ENCODE measurements around the gene NATD1. TPM values are rescaled to one million over a fixed set of nuclear protein-coding genes. Genes with fewer than 3 reads are reported as not detected.

The NATD1 gene
- polyA plus RNA-seq, 4 donors, result 11.9 to 16.1 (median 13.7) TPM

DNA sequence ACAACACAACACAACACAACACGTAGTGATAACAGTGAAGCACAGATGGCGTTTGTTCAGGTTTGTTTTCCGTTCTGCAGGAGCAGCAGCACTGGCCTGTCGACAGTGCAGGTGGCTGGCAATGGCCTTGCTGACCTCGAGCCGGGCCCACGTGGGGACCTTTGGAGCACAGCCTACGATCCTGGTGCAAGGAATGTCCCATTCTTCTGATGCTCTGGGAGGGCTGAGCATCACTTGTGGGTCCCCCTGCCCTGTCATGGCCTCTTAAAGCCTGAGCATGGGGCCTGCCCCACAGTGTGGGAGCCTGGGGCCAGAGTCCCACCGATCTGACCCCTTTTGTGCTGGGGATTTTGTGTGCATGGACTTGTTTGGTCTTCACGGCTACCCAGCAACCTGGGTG, 38.1 kb upstream of the NATD1 start:
- DNase-seq (ENCODE audit: low read depth in 4 of 4, low spot score in 2 of 4), result no peak

DNA sequence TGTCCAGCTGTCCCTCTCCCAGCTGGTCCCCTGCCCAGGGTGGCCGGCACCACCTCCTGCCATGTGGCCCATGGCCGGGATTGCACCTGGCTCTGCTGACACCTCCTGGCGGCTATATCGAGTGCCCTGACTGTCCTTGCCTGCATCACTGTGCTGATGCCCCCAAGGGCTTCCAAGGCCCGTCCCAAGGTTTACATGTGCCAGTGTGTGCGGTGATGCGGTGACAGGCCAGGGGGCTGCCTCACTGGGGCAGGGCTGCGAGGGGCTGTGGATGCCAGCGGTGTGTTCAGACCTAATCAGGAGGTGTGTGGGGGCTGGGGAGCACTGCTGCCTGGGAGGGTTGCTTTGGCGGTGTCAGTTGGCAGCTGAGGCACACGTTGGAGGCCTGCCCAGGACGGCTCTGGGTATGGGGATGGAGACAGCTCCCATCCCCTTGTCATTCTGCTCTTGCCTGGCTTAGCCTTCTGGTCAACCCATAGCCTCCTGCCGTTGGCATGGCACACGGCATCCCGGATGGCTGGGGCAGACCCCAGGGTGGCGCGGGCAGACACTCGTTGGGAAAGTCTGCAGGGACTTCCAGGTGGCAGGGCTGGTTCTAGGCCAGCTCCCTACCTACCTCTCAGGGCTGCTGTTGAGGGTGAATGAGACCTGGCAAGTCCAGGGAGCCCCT, 36.8 kb upstream of the NATD1 start:
- DNase-seq (ENCODE audit: low read depth in 4 of 4, low spot score in 2 of 4), result no peak

DNA sequence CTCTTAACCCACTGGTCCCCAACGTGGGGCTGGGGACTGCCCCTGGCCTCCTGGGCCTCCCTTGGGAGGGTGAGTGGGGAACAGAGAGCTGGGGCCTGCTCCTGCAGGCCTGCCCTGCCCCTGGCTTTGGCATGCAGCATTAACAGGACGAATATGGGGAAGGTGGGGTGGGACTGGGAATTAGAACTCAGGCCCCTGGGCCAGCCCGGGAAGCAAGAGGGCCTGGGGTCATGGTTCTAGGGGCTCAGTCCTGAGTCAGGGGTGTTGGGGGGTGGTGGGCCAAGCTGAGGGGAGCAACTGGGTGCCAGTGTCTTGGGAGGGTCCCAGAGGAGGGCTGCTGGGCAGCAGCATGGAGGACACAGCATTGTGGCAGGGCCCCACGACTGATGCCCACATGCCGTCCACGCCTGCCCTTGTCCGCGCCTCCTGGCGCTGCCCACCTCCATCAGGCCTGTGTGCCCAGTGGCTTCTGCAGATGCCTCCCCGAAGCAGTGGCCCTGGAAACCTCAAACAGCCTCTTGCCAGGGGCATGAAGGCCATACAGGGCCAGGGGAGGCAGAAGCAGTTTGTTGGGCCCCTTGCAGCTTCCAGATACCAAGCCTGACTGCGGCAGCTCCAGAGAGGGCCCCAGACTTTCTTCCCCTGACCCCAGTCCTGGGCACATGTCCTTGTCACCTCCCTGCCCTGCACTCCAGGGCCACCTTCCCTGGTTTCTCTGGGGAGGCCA, 36.1 kb upstream of the NATD1 start:
- DNase-seq (ENCODE audit: low read depth in 4 of 4, low spot score in 2 of 4), result no peak

- DNase-seq (ENCODE audit: low read depth in 4 of 4, low spot score in 2 of 4), result no peak
Observed at GRCh38 chr17:21288571-21289017, 35.4 kb upstream of the NATD1 start.

GRCh38 chr17:21287703-21288449, 34.7 kb upstream of the NATD1 start:
- no peak for DNase-seq (ENCODE audit: low read depth in 4 of 4, low spot score in 2 of 4)

DNA sequence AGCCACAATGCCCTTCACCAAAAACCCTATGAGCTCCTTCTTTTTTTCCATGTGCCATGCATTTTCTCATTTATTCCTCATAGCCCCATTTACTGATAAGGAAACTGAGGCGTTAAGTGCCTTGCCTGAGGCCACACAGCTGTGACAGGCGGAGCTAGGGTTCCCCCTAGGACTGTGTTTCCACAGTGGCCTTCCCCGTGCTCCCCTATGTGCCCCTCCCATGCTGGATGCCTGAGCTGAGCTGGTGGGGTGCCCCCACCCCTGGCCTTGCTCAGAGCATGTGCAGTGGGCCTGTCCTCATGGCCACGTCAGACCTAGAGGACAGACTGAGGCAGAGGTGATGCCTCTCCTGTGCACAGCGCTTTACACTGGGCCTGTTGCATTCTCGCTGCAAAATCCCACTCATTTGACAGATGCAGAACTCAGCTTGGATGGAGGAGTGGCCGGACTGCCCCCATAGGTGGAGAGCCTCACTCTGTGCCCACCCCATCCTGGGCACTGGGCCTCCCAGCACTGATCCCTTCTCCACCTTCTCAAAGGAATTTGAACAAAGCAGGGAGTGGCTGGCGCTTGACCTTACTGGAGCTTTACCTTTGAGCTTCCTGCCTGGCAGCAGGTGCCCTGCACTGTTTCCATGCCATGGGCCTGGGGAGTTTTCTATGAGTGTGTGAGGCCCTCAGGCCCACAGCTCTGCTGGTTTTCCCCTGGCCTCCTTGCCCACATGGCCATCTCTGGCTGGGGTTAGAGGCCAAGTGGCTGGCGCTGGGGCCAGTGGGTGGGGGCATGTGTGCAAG, 33.9 kb upstream of the NATD1 start:
- no peak for DNase-seq (ENCODE audit: low read depth in 4 of 4, low spot score in 2 of 4)

- peak in 1 of 4 donors; percentile 77 for DNase-seq (ENCODE audit: low read depth in 4 of 4, low spot score in 2 of 4)
Observed at GRCh38 chr17:21286066-21286770, 33.0 kb upstream of the NATD1 start.

DNA sequence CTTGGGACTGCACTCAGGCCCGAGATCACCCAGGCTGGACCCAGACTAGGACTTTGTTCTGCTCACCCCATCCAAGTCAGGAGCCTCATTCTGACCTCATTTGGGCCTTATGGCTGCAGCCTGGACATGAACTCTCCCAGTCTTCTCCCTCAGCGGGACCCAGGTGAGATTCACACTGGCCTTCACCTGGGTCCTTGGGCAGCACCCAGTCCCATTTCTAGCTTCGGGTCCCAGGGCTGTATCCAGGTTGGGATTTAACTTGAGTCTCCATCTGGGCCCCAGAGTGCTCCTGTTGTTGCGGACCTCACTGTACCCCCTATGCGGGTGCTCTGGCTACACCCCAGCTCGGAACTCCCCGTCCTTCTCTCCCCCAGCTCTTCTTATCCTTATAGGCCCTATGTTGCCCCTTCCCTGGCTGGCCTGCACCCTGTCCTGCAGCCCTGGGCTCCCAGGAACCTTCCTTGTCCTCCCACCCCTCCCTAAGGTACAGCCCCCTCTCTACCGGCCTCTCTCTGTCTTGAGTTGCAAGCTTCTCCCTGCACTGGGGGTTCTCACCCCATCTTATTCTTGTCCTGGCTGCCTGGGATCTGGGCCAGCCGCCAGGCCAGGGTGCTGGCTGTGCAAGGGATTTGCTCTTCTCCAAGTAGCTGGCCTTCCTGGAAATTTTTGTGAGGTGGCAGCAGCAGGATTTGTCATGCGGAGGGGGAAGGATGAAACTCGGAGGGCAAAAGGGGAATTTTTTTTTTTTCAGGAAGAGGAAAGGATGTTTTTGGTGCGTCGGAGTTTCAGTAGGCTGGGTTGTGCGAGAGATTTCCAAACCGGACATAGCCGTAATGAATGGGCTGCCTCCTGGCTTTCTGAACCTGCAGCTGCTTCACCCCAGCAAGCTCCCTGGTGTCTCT, 32.2 kb upstream of the NATD1 start:
- no peak for DNase-seq (ENCODE audit: low read depth in 4 of 4, low spot score in 2 of 4)

DNA sequence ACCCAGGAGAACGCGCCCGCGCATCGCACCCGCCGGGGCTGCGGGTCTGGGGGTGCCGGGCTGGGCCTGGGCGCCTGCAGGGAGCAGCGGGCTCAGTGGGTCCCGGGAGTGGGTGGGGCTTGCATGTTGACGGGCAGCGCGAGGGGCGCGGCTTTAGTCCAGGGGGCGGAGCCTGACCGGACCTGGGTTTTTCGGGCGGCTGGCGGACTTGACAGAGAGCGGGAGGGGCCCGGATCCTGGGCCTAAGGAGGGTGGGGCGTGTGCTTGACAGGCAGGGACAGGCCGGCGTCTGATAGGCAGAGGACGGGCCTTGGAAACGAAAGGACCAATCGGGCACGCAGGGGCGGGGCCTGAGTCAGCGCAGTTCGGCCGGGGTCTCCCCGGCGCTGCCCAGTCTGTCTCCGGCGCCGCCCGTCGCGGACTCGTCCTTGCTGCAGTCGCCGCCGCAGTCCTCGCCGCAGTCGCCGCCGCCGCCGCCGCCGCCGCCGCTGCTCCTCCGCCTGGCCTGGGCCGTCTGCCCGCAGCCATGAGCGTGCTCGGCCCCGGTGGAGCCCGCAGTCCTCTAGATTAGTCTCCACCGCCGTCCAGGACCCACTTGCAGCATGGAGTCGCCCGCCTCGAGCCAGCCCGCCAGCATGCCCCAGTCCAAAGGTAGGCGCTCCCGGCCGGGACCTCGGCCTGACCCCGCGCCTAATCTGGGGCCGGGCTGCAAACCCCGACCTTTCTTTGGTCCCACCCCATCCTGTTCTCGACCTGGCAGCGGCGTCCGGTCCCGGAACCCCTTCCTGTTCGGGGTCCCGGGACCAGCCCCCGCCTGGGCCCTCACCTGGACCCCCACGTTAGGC, 31.3 kb upstream of the NATD1 start, which contains the start of gene MAP2K3:
MAP2K3 (plus strand) TSS at position 393 of the 845 bp plus-strand sequence; CDS start at position 603, 210 bp downstream.
- peak; percentile 79 to 97 (median 92) for DNase-seq (ENCODE audit: low read depth in 4 of 4, low spot score in 2 of 4)

DNA sequence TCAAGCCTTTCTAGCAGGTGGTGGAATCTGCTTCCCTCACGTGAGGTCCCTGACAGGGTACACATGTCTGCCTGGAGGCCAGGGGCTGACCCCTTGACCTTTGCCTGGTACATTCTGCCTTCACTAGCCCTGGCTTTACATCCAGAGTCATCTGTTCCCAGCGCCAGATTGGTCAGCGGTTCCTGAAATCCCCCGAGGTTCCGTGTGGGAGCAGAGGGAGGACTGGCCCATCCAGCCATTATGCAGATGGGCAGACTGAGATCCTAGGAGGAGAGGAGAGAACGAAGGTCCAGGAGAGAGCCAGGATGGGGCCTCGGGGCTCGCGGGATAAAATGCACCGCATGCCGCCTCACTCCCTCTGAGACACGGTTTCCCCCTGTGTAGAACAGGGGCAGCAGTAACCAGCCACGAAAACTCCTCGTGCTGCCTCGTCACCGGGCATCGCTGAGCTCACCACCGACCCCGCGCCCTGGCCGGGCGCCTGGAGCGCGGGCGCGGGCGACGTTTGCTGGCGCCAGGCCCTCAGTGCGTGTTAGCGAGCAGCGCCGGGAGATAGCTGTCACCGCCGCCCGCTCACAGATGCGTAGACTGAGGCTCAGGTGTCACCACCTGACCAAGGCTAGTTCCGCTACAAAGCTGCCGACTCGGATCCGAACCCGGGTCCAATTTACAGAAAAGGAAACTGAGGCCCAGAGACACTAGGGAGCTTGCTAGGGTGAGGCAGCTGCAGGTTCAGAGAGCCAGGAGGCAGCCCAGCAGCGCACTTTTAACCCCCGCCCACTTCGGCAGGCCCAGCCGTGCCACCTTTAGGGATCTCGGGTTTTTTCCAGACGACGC, 30.5 kb upstream of the NATD1 start:
- DNase-seq (ENCODE audit: low read depth in 4 of 4, low spot score in 2 of 4), result no peak

- DNase-seq (ENCODE audit: low read depth in 4 of 4, low spot score in 2 of 4), result no peak
Observed at GRCh38 chr17:21282850-21283249, 29.6 kb upstream of the NATD1 start.

DNA sequence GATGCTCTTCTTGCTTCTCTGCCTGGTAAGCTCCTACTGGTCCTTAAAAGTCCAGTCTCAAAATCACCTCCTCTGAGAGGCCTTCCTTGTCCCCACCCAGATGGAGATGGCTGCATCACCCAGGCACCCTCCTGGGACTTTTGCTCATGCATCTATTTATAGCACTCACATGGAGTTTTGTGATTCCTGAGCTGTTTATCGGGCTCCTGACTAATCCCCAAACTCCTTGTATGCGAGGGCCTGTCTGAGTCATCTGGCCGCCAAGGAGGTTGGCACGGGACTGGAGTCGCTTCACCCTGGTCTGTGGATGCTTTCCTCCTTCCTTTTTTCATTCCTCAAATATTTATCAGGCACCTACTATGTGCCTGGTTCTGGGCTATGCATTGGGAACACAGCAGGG, 29.0 kb upstream of the NATD1 start:
- DNase-seq (ENCODE audit: low read depth in 4 of 4, low spot score in 2 of 4), result no peak

GRCh38 chr17:21280081-21280518, 26.9 kb upstream of the NATD1 start:
- no peak for DNase-seq (ENCODE audit: low read depth in 4 of 4, low spot score in 2 of 4)

GRCh38 chr17:21279582-21279981, 26.4 kb upstream of the NATD1 start:
- DNase-seq (ENCODE audit: low read depth in 4 of 4, low spot score in 2 of 4), result no peak

GRCh38 chr17:21279198-21279535, 26.0 kb upstream of the NATD1 start:
- no peak for DNase-seq (ENCODE audit: low read depth in 4 of 4, low spot score in 2 of 4)

GRCh38 chr17:21278450-21279197, 25.4 kb upstream of the NATD1 start:
- DNase-seq (ENCODE audit: low read depth in 4 of 4, low spot score in 2 of 4), result no peak
